NCI-H2227 treated with DMSO at 0.1 percent for 48 hours (cell line): ENCODE data around the gene APLF.
A peak's percentile ranks its signal among the peaks of the same experiment; 100 is the strongest.
"Not testable (repeated sequence)": the region's sequence is repeated elsewhere in the genome, so short reads cannot be mapped to it uniquely, and the experiment has no call there.

ENCODE experiments used
- DNase-seq: peaks from one replicate; lab custom pipeline; 2025; lab: John Stamatoyannopoulos, UW

APLF gene

GRCh38 chr2:68476454-68476853, 9.1 kb downstream of the APLF start:
- no peak for DNase-seq

GRCh38 chr2:68478688-68479087, 11.3 kb downstream of the APLF start:
- no peak for DNase-seq

DNA sequence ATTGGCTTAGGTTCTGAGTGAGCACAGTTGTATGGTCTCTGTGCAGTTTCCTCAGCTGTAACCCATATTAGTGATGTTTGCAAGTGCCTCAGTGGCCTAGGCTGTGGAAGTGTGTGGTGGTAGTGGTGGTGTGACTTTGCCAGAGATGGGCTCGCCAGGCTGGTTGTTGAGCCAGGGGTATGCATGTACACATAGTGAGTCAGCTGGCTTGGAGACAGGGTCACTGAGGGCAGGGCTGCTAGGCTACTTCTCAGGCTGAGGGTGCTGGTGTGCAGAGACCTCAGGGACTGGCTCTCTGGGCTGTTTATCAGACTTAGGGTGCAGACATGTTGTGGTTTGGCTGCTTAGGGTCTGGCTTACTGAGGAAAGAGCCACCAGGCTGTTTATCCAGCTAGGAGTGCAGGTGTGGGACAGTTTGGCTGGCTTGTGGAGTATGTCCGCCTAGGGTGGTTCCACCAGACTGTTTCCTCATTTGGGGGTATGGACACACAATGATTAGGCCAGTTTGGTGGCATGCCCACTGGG, 15.0 kb downstream of the APLF start:
- no peak for DNase-seq

DNA sequence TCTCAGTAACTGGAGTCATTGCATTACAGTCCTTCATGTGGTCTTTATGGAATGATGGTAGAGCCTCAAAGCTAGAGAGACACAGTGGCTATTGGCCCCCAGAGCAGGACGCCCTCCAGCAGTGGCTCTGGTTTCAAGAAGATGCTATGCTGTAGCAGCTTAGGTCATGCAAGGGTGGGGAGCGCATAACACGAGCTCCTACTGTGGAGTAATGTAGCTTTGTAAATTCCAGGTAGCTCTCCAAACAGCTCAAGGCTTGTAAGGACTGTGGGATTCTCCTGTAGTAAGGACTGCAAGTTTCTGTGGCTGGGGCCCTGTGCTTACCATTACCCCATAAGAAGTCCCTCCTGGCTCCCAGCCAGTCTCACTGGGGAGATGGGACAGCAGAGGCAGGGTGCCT, 15.6 kb downstream of the APLF start:
- no peak for DNase-seq

GRCh38 chr2:68487773-68488355, 20.5 kb downstream of the APLF start:
- DNase-seq: peak; percentile 21

- not testable (repeated sequence) for DNase-seq
These were observed 21.2 kb downstream of the APLF start for GRCh38 chr2:68488605-68489004.

DNA sequence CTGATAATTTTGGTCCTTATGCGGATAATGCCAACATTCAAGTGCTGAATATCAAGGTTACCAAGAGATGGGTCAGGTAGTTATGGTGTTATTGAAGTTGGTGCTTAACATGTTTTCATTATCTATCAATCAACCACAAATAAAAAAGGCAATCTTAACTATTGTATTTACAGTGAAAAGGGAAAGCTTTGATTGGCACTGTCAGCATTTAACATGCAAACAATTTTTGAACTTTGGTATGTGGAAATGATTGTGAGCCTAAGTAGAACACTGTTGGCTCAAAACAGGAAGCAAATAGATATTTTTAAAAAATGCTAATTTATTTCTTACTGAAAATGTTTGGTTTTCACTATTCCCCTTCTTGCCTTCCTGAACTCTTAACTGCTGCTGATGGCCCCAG, 21.9 kb downstream of the APLF start:
- no peak for DNase-seq

DNA sequence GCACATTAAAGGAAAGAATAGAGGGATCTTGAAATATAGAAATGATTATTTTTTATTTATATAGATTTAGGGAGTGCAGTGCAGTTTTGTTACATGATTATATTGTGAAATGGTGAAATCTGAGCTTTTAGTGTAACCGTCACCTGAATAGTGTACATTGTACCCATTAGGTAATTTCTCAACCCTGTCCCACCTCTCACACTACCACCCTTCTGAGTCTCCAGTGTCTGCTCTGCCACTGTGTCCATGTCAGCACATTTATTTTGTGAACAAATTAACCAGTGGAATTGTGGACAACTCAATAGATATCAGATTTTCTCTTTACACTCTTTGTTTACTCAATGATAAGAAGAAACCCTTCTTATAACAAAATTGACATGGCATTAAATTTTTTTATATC, 24.2 kb downstream of the APLF start:
- no peak for DNase-seq

- no peak for DNase-seq
These were observed 31.7 kb downstream of the APLF start for GRCh38 chr2:68499133-68499532.

DNA sequence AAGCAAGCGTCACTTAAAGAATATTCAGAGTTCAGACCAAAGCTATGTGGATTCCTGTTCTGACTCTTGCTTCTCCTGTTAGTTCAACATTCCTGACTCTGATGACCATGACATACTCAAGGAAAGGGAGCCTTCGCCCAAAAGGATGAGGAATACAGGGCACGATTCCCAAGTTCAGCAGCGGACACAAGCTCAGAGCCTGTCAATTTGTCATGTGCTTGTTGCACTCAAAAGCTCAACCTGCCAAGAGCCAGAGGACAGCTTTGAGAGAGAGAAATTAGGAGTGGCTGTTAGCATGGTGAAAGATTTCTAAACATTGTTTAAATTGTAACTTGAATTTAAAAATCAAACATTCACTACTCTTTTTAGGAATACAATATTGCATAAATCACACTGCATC, 33.3 kb downstream of the APLF start:
- DNase-seq: no peak

DNA sequence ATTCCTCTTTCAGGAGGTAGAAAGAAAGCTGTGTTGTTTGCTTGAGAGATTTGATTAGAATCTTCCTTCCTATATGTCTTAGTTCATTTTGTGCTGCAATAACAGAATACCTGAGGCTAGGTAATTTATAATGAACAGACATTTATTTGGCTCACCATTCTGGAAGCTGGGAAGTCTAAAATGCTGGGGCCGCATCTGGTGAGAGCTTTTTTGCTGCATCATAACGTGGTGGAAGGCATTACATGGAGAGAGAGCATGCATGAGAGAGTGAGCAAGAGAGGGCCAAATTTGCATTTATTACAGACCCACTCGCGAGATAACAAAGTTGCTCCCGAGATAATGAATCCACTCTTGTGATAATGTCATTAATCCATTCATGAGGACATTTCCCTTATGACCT, 34.4 kb downstream of the APLF start:
- DNase-seq: no peak

DNA sequence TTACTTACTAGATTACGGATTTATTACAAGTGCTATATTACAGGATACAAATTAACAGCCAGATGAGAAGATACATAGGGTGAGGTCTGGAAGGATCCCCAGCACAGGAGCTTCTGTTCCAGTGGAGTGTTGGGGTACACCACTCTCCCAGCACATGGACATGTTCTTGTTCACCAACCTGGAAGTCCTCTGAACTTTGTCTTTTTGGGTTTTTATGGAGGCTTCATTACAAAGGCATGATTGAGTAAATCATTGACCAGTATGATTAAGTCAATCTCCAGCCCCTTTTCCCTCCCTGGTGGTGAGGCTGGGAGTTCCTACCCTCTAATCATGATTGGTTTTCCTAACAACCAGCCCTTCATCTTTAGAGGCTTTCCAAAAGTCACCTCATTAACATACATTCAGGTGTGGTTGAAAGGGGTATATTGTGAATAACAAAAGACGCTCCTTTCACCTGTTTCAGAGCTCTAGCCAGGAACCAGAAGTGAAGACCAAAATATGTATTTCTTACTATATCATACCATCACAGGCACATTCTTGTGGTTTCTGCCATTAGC, 38.3 kb downstream of the APLF start:
- DNase-seq: no peak

DNA sequence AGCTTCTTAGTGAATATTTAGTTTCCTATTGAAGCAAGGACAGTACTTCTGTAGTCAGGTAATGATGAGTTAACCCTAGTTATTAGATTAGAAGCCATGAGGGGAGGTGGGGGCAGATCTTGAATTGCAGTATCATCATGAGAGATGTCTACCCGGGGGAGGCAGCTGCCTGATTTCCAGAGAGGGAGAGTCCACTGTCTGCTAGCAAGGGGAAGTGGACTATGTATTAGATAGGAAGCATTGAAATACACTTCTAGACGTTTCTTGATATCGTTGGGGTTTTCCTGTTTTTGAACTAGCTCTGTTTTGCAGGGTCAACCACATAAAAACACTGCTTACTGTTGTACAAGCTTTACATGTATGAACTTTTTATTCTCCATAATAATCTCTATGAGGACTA, 38.8 kb downstream of the APLF start:
- no peak for DNase-seq

DNA sequence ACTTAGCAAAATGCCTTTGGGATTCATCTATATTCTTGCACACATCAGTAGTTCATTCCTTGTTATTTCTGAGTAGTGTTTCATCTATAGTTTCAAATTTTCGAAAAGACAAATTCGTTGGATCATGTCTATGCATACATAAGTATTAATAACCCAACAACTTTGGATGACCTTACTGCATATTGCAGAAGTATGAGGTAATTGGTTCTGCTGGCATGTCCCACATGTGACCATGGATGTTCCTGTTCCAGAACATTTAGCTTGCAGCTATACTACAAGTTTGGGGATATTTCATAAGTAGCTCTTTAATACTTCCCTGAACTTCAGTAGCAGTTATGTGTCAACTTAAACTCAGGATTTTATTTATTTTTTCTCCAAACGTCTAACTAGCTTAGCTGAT, 44.9 kb downstream of the APLF start:
- no peak for DNase-seq

DNA sequence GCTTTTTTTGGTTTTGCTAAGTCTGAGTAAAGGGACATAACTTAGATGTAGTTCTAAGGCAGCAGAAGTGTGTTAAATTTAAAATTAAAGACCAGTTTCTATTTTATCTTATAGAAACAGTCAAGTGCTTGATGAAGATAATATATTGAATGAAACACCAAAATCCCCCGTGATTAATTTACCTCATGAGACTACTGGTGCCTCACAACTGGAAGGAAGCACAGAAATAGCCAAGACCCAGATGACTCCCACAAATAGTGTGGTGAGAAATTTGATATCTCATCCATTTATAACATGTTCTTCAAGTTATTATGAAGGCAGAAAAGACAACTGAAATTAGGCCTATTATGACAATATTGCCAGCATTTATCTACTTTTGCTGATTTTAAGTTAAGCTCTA, 45.6 kb downstream of the APLF start:
- no peak for DNase-seq

DNA sequence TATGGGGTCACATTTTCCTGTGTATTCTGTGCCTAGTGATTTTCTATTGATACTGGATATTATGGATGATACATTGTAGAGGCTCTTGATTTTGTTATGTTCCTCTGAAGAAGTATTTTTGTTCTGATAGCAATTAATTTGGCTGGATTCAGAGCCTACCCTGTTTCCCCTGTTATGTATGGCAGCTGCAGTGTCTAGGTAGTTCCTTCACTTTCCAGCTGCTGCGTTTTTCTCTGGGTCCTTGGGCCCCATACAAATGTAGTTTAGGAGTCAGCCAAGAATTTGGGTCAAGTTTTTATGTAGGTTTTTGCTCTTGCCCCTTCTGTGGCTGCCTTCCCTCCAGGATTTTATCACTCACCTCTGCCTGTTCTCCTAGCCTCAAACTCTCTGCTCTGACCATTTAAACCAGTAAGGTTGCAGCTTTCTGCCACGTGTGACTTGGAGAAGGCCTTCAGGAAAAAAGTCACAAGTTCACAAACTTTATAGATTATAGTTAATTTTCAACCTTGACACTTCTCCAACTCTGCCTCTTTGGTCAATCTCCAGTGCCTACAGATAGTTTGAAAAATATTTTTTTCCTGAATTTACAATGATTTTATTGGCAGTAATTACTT, 47.0 kb downstream of the APLF start:
- DNase-seq: no peak

DNA sequence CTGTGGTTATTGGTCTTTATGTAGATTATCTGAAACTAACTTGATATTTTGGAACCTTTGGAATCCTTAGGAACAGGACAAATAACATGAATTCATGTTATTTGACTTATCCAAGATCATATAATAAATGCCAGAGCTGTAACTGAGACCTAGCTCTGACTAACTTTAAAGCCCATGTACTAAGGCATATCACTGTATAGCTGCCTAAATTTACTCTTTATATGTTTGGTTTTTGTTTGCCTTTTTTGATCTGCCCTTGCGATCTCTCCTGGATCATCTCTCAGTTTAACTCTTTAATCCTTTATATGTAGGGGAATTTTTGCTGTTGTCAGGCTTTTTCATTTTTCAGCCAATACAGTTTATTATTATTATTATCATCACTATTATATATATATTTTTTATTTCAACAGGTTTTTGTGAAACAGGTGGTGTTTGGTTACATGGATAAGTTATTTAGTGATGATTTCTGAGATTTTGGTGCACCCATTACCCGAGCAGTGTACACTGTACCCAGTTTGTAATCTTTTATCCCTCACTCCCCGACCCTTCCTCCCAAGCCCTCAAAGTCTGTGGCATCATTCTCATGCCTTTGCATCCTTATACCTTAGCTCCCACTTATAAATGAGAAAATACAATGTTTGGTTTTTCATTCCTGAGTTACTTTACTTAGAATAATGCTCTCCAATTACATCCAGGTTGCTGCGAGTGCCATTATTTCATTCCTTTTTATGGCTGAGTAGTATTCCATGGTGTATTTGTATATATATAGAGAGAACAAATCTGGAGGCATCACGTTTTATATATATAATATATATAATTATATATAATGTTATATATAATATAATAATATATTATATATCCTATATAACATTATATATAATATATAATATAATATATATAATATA, 48.9 kb downstream of the APLF start:
- DNase-seq: no peak

- no peak for DNase-seq
These were observed 51.9 kb downstream of the APLF start for GRCh38 chr2:68519236-68519635.

DNA sequence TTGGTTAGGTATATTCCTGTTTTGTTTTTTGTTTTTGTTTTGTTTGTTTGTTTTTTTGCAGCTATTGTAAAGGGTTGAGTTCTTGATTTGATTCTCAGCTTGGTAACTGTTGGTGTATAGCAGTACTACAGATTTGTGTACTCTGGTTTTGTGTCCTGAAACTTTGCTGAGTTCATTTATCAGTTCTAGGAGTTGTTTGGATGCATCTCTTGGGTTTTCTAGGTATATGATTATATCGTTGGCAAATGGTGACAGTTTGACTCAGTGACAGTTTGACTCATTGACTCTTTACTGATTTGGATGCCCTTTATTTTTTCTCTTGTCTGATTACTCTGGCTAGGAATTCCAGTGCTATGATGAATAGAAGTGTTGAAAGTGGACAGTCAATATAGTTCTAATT, 53.7 kb downstream of the APLF start:
- DNase-seq: no peak

- DNase-seq: not testable (repeated sequence)
These were observed 59.6 kb downstream of the APLF start for GRCh38 chr2:68526943-68527342.

DNA sequence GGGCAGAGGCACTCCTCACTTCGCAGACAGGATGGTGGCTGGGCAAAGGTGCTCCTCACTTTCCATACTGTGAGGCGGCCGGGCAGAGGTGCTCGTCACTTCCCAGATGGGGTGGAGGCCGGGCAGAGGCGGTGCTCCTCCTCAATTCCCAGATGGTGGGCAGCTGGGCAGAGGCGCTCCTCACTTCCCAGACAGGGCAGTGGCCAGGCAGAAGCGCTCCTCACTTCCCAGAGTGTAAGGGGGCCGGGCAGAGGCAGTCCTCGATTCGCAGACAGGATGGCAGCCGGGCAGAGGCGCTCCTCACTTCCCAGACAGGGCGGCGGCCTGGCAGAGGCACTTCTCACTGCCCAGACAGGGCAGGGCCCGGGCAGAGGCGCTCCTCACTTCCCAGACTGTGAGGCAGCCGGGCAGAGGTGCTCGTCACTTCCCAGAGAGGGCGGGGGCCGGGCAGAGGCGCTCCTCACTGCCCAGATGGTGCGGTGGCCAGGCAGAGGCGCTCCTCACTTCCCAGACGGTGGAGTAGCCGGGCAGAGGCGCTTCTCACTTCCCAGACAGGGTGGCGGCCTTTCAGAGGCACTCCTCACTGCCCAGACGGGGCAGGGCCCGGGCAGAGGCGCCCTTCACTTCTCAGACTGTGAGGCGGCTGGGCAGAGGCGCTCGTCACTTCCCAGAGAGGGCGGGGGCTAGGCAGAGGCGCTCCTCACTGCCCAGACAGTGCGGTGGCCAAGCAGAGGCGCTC, 60.1 kb downstream of the APLF start:
- DNase-seq: not testable (repeated sequence)

DNA sequence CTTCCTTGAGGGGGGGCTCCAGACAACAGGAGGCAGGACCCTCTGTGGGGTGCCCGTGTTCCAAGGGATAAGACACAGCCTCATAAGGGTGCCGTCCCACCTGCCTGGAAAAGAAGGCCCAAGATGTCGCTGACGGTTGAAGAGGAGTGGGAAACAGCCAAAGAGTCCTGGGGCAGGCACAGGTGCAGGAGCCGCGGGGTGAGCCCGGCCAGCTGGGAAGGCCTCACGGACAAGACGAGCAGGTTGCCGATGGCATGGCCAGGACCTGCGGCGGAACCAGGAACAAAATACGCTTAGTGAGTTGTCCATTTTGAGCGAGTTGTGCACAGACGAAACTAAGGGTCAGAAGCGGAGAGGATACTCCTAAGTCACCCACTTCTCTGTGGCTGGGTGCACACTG, 61.8 kb downstream of the APLF start:
- not testable (repeated sequence) for DNase-seq
